ENCODE results near the gene HDAC5.
"Not testable (repeated sequence)": the region's sequence is repeated elsewhere in the genome, so short reads cannot be mapped to it uniquely, and the experiment has no call there.

GRCh38 chr17:44149066-44149465 lies 25.6 kb upstream of the HDAC5 start:
- not testable (repeated sequence) for TF ChIP-seq CTCF, EP300 (IDR thresholded peaks at IDR 0.05)
